T1000 (cell line): ENCODE data around the gene ABTB2.
"Not testable (repeated sequence)": the region's sequence is repeated elsewhere in the genome, so short reads cannot be mapped to it uniquely, and the experiment has no call there.

ENCODE experiments used
- DNase-seq: peaks from one replicate; lab custom pipeline; 2025; ENCODE audit warnings: mixed read lengths; lab: John Stamatoyannopoulos, UW

ABTB2 gene

DNA sequence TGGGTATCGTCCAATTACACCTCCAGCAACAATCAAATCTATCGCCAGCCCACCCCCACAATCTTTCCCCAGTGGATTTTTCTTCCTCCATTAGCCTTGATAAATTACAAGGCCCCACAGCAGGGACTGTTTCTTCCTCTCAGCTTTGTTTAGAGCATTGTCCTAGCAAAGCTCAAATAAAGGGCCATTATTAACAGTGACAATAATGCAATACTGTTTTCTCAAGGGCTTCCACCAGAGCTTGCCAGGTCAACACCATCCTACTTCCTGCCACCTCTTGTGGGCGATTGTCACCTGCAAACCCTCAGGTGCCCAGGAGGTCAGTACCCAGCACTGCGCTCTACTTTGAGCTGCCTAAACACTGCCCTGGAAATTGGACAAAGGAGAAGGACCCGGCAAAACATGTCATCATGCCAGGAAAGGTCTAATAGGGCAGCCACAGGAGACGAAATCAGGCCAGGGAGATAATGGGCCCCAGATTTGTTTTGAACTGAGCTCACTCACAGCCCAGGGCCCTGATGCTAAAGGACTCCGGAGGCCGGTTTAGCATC lies 95.2 kb downstream of the ABTB2 start:
- DNase-seq, result no peak

DNA sequence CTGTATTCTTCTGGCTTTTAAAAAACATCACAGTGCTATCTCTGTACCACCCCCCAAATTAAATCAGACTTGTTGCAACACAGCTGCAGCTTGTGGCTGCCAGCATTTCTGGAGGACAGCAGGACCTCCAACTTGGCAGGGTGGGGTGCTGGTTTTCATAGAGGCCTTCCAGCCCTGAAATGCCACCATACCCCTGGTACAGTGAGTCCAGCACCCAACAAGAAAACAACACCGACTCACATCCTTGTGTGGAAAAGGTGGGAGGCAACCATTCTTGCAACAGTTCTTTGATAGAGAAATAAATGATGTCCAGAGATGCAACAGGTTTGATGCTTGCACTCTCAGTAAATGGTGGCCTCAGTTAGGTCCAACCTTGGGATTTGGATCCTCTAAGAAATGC lies 96.0 kb downstream of the ABTB2 start:
- DNase-seq, result no peak

DNA sequence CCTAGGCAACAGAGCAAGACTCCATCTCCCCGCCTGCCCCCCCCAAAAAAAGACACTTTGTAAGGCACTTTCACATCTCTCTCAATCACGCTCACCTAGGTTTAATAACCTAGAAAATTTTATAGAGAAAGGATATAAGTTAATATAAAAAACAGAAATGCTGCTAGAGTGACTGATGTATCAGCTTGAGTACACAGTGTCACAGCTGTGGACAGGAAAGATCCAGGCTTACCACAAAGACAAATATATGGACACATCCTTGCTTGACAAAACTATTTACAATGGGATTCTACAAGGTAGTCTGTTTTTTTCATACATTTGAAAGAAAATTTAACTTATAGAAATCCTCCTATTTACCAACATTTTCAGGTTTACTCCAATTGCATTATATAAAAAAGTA lies 96.7 kb downstream of the ABTB2 start:
- no peak for DNase-seq

DNA sequence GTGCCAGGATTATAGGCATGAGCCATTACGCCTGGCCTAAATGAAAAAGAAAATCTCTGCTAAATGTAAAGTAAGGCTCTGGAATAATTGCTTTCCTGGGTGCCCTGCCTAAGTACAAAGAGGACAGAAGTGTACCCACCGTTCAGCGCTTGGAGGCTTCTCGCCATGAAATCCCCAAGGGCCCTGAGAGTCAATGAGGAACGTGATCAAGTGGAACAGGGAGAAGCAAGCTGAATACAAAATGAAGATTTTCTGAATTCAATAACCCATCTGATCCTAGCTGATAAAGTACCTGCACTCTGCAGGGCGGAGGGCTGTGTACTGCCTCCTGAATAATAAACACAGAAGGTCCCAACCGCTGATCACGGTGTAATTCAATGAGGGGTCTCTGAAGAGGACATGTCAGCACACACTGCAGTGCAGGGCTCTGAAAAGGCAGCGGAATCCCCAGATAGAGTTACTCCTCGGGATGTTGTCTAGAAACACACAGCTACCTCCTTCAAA lies 97.7 kb downstream of the ABTB2 start:
- no peak for DNase-seq

DNA sequence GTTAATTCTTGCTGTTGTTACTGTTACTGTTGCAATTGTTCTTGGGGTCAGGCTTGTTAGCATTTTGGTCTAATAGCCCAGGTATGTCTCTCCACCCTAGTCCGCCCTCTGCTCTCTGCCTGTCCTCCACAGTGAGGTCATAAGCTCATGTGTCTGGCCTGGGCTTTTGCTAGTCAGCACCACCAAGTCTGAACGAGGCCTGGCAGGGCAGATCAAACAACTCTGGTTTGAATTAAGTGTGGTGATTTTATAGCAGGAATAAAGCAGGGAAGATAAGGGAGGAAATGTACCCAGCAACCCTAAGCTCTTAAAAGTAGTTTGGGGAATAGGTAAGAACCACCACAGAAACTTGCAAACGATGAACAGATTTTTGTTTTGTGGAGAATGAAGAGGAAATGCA lies 98.7 kb downstream of the ABTB2 start:
- no peak for DNase-seq

GRCh38 chr11:34256626-34257025 lies 101.2 kb downstream of the ABTB2 start:
- DNase-seq, result no peak

DNA sequence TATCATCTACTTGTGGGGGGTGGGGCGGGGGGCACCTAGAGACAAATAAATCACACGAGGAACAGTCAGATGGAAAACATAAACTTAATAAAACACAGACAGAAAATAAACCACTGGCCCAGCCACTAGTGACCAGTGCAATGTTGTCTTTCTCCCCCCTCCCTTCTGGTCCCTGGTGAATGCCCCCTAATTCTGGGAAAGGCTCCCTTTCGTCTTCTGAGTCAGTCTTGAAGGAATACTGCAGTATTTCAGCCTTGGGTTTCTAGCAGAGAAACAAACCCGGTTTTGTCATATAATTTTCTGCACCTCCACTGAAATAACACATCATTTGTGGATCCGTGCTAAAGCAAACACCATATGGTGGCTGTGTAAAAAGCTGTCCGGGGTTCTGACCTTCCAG lies 101.7 kb downstream of the ABTB2 start:
- DNase-seq, result no peak

DNA sequence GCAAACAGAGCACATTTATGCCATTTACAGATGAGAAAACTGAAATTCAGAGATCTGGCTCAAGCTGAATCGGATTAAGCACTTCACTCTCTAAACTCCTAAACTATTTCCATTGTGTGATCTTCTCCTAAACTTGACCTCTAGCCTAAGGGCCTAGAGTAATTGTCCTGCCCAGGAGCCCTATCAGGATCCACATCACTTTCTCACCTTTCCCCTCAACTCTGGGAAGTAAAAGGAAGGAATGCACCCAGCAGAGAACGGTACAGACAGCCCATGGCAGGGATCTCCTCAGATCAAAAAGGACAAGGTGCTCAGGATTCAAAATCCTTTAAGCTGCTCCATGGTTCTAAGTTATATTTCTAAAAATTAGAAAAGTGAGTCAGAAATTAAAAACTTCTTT lies 102.7 kb downstream of the ABTB2 start:
- no peak for DNase-seq

- DNase-seq, result no peak
Observed at GRCh38 chr11:34254011-34254410, 103.8 kb downstream of the ABTB2 start.

DNA sequence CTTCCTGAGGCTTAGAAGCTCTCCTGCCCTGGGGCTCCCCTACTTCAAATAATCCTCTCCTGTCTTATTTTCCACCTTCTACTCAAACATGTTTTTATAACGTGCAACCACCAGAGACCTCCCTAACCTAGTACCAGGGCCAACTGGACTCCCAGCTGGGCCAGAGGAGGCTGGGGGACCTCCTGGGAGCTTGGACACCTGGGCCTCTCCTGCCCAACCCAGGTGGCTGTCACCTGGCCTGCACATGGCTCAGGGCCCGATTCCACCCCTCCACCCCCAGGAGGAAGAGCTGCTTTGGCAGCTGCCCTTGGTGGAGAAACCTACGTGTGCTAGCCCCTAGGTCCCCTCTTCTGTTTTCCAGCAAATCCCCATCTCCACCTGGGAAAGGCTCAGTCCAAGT lies 105.2 kb downstream of the ABTB2 start:
- DNase-seq, result no peak

- no peak for DNase-seq
Observed at GRCh38 chr11:34252015-34252414, 105.8 kb downstream of the ABTB2 start.

DNA sequence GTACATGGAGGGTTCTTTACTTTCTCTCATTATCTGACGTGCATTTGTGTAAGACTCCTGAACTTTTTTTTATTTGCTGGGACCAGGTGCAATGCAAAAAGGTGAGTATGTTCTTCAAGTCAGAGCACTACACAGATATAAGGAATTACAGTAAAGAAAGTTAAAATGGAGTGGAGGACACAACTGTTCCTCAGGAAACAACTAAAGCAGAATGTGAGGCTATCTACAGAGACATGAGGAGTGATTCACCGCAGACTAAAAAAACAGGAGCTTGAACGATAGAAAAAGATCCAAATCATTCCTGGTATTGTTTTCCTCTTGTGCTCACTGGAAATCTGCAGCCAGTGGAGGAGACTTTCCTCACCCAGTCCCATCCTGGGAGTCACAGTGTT lies 106.2 kb downstream of the ABTB2 start:
- no peak for DNase-seq

- DNase-seq, result peak; percentile 30
Observed at GRCh38 chr11:34250732-34251588, 106.8 kb downstream of the ABTB2 start.

GRCh38 chr11:34250211-34250610 lies 107.6 kb downstream of the ABTB2 start:
- DNase-seq, result no peak

- DNase-seq, result no peak
Observed at GRCh38 chr11:34249439-34249838, 108.4 kb downstream of the ABTB2 start.

DNA sequence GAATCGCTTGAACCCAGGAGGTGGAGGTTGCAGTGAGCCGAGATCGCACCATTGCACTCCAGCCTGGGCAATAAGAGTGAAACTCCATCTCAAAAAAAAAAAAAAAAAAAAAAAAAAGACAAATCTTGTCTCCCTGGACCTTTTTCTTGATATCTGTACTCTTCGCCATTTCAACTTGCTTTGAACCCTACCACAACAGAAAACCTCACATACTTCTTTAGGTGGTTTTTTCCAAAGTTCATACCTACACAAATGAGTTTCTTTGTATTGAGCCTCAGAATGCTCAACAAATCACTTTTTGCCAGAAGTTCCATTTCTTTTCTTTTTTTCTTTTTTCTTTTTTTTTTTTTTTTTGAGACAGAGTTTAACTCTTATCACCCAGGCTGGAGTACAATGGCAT lies 111.3 kb downstream of the ABTB2 start:
- DNase-seq, result not testable (repeated sequence)

DNA sequence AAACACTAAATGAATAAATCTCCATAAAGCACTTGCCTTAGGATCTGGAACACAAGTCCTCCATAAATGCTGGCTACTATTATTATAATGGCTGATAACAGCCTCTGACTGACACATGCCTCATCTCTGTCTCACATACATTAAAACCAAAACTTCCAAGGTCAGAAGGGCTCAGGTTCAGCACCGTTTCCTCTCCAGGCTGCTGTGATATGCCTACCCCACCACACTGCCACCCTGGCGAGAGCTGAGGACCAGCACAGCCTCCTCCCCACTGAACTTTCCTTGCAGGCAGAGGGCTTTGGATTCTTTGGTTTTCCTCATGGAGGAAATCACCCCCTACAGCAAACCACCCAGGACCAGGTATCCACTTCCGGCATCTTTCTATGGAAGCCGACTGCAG lies 112.8 kb downstream of the ABTB2 start:
- DNase-seq, result no peak

GRCh38 chr11:34243600-34244464 lies 114.0 kb downstream of the ABTB2 start:
- peak; percentile 34 for DNase-seq

DNA sequence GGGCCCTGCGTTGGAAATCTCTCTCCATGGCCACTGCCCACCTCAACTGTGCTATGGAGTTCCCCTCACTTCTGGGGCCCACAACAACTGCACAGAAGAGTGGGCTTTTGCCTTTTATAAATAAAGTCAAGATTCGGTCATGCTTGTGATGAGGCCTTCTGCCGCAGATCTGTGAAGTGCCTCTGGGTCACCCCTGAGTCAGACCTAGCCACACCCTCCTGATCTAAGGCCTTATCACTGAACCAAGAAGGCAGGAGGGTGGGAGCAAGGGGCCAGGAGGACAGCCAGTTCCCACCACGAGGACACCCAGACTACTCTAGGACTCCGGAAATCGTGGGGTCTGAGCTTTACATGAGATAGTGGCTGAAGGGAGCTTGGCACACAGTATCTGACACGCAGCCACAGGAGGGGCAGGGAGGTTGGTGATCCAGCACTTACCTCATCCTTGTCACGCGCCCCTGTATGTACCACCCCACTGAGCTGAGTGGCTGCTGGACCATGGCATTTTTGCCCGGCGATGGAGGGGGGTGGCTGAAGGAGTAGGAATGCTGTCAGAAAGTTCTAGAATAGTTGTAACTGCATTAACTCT lies 115.7 kb downstream of the ABTB2 start:
- no peak for DNase-seq

DNA sequence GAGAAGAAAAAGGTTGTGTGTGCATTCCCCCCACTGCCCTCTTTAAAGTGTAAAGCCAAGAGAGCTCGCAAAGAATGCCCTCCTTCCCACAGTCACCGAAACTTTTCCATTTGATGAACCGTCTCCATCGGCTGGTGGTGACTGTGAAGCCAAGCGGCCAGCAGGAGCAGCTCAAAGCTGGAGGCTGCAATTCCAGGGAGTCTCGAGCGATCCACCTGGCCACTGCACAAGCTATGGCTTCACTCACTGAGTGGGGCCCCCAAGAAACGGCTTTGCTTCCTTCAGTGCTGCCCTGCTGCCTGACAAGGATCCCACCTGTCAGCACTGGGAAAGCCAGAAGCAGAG lies 117.7 kb downstream of the ABTB2 start:
- no peak for DNase-seq

- DNase-seq, result no peak
Observed at GRCh38 chr11:34239465-34240149, 118.2 kb downstream of the ABTB2 start.

- no peak for DNase-seq
Observed at GRCh38 chr11:34238966-34239365, 118.8 kb downstream of the ABTB2 start.
